HG03520 (cell line): ENCODE data around the gene ASAP2.
"Not testable (repeated sequence)": the region's sequence is repeated elsewhere in the genome, so short reads cannot be mapped to it uniquely, and the experiment has no call there.

ENCODE experiments used
- ATAC-seq: cut with Tn5 transposase; IDR thresholded peaks from one replicate; pipeline ENCODE4 v1.9.1; 2021; ENCODE audit warnings: mild to moderate bottlenecking, moderate library complexity; ENCODE audit not compliant: unreplicated experiment

Gene ASAP2

GRCh38 chr2:9250091-9250490 lies 43.5 kb downstream of the ASAP2 start:
- ATAC-seq = no peak

- no peak for ATAC-seq
Measured at GRCh38 chr2:9250498-9251153, 44.0 kb downstream of the ASAP2 start.

DNA sequence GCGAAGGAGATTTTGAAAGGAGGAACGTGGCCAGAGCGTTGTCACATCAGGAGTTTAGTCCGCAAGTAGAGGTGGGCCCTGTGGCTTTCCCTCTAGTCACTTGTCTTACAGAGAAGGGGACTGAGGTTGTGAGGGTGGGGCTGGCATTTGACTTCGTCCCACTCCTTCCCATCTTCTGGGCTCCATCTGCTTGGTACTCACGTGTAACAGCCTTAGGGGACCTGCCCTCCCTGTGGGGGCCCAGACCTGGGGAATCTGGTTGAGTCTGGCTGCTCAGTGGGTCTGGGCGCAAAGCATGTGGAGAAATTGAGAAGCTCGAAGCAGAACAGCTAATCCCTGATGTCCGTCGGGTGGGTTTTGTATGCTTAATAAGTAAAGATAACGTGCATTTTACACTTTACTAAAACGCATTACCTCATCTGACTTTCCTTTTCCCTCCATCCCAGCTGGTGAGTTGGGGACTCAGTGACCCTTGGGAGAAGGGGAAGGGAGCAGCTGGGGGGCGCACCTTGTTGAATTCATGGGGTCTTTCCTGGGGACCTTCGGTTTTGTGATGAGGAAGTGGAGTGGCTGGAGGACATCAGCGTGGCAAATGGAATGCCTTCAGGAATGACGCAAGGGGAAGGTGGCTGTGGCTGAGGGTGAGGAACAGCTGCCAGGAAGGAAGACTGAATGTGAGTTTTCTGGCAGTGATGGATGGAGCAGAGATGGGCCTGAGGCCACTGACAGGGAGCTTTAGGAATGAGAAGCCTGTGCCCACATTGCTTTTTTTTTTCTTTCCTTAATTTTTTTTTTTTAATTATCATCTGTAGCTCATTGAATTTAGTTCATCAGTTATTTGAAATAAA lies 44.8 kb downstream of the ASAP2 start:
- no peak for ATAC-seq

DNA sequence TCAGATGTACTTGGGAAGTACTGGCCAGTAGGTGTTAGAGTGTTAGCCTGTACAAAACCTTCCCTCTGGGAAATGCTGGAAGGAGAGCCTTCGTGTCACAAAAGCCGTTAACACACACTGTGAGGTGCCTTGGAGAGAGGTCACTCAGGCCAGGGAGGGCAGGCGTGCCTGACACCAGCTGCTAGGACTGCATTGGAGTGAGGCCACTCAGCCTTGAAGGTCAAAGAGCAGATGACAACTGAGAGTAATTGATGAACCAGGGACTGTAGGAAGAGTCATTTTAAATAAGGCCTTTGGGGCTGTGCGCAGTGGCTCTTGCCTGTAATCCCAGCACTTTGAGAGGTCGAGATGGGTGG lies 45.4 kb downstream of the ASAP2 start:
- no peak for ATAC-seq

- no peak for ATAC-seq
Measured at GRCh38 chr2:9255416-9255815, 48.8 kb downstream of the ASAP2 start.

- ATAC-seq = no peak
Measured at GRCh38 chr2:9256147-9256546, 49.5 kb downstream of the ASAP2 start.

DNA sequence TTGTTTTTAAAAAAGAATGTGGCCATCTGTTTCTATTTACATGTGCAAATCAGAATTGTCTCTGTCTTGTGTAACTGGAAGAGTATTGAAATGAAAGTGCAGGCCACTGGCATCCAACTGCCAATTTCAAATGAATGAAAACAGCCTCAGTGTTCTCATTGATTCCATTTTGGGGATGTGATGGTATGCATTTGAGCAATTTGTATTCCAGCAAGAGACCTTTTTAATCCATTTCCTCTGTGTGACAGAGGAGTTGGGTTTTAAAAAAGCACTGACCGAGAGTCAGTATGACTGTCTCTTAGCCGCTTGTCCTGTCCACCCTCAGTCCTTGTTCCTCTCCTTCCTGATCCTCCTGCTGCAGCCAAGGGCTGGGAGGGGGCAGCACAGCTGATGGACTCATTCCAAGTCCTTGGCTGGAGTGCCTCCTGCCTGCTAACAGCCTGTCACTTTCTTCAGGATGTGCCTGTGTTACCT lies 50.0 kb downstream of the ASAP2 start:
- ATAC-seq = no peak

DNA sequence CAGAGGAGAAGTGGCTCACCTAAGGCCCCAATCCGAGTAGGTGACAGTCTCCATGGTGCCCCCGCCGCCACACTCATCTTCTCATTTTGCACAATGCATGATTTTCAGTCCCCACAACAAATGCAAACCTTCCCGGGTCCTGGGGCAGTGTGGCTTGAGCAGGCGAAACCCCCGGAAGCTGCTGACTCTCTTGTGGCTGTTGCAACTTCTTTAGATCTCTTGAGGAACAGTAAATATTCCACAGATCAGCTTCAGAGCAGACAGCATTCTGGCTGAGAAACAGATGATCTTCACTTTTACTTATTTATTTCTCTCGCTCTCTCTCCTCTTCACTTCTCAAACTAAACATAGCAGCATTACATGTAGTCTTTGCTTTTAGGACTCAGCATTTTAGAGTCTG lies 51.9 kb downstream of the ASAP2 start:
- no peak for ATAC-seq

GRCh38 chr2:9258953-9259399 lies 52.4 kb downstream of the ASAP2 start:
- ATAC-seq = no peak

- no peak for ATAC-seq
Measured at GRCh38 chr2:9260464-9260918, 53.9 kb downstream of the ASAP2 start.

DNA sequence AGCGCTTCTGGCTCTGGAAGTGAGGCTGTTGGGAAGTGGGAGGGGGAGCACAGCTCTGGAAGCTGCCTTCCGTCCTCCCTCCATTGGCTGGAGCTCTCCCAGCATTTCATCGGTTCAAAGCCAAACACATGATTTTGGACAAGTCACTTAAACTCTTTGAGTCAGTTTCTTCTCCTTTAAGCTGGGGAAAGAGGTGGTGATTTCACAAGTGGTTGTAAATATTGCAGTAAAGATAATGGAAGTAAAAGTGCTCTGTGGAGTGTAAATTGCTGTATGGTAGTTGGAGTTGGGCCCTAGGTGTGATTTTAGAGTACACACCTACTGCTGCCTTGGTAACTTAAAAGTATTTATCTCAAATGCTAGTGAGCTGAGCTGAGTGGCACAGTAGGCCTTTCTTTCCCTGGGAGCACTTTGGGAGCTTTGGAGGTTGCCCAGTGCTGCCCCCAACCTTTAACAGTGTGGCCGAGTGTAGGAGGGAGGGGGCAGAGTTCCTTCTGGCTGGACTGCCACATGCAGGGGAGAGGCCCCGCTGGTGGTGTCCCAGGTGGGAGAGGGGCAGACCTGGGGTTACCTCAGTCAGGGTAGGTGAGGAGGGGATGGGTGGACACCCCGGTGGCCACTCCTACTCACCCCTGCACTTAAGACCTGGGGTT lies 54.7 kb downstream of the ASAP2 start:
- ATAC-seq = no peak

DNA sequence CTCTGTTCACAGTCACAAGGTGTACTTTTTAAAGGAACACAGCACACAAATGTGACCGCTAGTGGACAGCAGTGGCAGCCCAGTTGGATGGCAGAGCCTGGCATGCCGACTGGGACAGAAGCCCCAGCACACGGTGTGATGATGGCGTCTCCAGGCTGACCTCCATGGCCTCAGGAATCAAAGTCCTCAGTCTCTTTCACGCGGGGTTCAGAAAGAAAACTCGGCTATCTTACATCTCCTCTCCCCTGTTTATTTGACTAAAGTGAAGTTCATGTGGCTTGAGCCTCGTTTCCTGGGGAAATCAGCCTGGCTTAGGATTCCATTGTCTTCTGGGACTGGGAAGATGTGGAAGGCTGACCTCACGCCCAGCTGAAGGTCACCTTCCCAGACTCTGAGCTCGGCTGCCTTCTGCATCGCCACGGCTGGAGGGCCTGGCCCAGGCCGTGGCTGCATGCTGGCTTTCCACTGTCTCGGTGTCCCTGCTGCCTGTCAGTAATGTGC lies 56.1 kb downstream of the ASAP2 start:
- ATAC-seq = no peak

GRCh38 chr2:9263428-9263827 lies 56.8 kb downstream of the ASAP2 start:
- no peak for ATAC-seq

DNA sequence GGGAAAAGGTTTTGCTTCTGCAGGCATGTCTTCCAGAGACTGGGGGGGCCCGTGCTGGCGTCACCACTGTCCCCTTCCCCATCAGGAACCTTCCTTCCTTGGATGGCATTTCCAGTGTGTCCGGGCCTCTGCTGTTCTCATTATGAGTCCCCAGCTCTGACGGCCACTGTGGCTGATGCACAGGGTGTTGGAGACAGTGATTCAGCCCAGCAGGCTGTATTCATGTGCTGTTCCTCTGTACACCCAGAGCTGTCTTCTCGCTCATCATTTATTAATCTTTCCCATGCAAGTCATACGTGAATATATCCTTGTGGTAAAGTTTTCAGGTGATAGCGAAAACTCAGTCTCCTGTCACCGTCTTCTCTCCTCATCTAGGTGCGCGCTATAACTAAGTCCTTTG lies 57.7 kb downstream of the ASAP2 start:
- ATAC-seq = no peak

- ATAC-seq = no peak
Measured at GRCh38 chr2:9266711-9267110, 60.1 kb downstream of the ASAP2 start.

DNA sequence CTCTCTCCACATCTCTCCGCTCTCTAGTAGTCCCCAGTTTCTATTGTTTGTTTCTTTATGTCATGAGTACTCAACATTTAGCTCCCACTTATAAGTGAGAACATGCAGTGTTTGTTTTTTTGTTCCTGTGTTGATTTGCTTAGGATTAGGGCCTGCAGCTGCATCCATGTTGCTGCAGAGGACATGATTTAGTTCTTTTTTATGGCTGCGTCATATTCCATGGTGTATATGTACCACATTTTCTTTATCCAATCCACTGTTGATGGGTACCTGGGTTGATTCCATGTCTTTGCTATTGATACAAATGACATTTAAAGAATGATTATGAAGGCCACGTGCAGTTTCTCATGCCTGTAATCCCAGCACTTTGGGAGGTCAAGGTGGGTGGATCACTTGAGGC lies 60.7 kb downstream of the ASAP2 start:
- ATAC-seq = not testable (repeated sequence)

DNA sequence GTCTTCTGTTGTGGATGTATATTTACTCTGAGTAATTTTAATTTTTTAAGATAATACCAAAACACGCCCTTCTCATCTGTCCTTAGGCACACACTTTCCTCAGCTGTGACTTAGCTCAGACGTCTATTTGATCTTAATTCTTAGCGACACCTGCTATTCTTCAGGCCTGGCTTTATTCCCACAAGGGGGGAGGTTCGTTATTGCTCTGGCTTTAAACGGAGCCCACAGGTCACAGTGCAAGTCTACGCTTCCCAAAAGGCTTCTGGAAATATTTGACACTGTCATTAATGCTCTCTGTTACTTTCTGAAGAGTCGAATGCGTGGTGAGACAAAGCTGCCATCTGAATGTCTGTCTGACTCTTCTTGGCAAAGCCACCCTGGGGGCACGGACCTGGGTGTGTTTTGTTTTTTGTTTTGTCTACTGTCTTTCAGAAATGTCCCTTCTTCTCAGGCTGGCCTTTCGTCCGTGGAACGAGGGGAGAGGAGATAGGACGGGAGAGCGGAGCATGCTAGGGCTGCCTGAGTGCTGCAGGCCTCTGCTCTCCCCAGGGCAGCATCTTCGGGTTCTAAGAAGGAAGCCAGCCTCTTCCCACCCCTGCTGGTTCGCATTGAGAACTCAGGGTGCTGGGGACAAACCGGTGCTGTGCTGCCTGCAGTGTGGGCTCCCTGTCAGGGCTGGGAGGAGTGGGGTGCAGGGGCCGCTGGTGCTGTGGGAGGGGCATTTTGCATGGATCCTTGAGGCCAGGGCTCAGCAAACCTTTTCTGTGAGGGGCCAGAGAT lies 61.9 kb downstream of the ASAP2 start:
- ATAC-seq = no peak

GRCh38 chr2:9269295-9269694 lies 62.7 kb downstream of the ASAP2 start:
- ATAC-seq = no peak

DNA sequence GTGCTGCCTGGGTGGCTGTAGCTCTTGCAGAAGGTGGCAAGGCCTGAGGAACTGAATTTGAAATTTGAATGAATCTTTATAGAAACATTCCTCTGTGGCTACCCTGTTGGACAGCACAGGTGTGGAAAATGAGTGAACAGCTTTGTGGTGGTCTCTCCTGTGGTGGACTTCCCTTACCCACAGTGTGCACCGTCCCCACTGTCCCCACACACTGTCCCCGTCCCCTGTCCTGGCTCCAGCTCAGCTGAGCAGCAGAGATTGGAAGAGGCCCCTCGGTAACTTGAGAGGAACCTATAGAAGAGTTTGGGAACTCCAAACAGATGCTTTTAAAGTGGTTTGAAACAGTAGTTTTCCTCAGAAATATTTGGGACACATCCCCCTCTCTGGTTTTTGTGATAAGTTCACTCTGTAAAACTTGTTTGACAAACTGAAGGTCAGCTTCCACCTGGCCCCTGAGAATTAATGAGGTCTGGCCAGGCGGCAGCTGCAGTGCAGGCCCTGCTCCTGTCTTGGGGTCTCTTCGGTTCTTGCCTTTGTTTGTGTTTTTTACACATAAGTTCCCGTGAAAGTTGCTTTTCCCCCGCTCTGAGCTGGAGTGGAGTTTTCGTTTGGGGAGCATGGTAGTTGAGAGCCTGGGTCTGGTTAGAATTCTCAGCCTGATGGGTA lies 63.2 kb downstream of the ASAP2 start:
- ATAC-seq = no peak

DNA sequence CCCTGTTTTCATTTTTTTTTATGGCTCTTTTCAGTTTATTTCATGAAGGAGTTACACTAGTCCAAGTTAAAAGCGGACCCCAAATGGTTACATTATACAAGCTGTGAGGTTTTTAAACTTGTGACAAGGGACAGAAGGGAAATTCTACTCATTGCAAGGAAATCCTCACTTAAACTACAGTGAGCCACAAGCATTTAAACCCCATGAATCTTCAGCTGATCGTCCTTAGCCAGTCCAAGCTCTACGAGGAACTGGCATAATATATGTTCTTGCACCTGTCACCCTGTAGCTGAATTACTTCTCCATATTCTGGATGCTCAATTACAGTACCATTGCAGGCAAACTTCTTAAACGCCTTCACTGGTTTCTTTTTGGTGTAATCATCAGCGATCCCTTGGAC lies 64.5 kb downstream of the ASAP2 start:
- ATAC-seq = no peak
